GM18873 (cell line): ENCODE results near the gene DOCK9.
"Not testable (repeated sequence)": the region's sequence is repeated elsewhere in the genome, so short reads cannot be mapped to it uniquely, and the experiment has no call there.

ENCODE experiments used
- ATAC-seq: cut with Tn5 transposase; IDR thresholded peaks from one replicate; pipeline ENCODE4 v1.9.1; 2021; ENCODE audit warnings: mild to moderate bottlenecking, moderate library complexity, moderate number of reproducible peaks; ENCODE audit not compliant: unreplicated experiment, low FRiP score

DOCK9 gene

GRCh38 chr13:98922306-98922705 is 55.6 kb downstream of the DOCK9 start:
- no peak for ATAC-seq

DNA sequence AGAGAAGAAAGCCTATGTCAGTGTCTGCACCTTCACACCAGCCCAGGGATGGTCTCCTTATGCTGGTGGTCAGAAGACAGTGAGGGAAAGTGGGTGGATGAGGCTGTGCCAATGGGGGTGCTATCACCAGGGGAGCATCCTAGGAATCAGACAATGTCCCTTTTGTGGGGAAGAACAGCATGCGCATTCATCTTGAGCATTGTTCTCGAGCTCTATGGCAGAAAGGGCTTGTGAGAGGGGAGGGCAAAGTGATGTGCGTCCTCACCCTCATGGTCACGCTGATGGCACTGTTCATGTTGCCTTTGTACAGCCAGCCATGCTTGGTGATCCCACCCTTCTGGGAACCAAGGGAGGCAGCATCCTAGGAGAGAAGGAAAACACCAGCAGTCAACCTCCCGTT is 56.1 kb downstream of the DOCK9 start:
- no peak for ATAC-seq

DNA sequence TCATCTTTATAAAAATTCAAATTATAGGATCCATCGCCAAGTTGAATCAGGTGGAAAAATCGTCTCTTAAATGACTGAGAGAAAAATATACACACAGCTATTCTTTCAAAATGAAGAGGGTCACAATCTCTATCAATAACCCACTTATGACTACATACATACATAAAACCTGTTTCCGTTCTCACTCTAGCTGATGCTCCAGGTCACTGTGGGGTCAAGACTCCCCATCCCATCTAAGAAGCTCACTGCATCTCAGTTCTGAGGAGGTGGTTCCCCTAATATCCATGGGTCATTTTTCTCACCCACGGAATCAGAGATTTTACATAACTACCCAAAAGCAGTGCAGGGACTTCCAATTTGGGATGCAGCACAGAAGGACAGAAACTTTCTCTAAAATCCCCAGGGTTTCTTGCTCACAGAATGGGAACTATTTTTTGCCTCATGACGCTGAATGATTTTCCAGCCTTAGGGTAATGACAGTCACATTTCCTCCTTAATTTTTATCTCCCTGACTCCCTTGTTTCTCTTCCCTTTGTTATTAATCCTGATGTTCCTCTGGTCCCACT is 56.8 kb downstream of the DOCK9 start:
- ATAC-seq = no peak

GRCh38 chr13:98919566-98919965 is 58.3 kb downstream of the DOCK9 start:
- no peak for ATAC-seq

GRCh38 chr13:98918771-98919170 is 59.1 kb downstream of the DOCK9 start:
- ATAC-seq = no peak

- no peak for ATAC-seq
Observed at GRCh38 chr13:98917116-98917515, 60.7 kb downstream of the DOCK9 start.

DNA sequence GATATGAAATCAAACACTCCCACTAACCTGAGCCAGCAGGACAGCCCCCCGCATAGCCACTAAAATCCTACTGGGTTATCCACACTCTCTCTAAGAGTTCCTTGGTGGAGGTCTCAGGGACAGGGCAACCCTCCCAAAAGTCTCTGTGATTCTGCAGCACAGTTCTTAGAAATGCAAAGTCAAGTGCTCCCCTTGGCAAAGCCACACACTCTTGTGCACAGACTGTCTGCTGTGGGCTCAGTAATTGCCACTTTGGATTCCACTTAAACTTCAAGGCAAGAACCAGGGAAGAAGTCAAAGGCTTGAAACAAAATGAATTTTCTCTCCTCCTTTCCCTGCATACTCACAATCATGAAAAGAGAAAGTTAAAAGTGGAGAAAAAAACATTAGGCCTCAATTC is 61.5 kb downstream of the DOCK9 start:
- ATAC-seq = no peak

- ATAC-seq = no peak
Observed at GRCh38 chr13:98915981-98916380, 61.9 kb downstream of the DOCK9 start.

DNA sequence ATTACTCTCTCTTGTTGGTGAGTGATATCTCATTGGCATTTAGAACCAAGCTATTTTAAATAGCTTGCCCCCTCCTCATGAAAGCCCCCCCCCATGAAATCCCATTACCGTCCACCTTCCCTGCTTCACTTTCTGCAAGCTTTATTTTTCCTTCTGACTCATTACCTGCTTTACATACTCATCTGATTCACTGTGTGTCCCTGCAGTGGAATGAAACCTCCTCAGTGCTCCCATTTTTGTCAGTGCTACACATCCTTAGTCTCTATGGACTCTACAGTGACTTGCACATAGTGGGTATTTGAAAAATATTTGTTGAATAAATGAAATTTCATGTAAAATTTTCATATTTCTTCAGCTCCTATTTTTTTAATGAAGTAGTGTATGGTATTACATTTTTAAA is 62.3 kb downstream of the DOCK9 start:
- ATAC-seq = no peak

- no peak for ATAC-seq
Observed at GRCh38 chr13:98913741-98914140, 64.1 kb downstream of the DOCK9 start.

DNA sequence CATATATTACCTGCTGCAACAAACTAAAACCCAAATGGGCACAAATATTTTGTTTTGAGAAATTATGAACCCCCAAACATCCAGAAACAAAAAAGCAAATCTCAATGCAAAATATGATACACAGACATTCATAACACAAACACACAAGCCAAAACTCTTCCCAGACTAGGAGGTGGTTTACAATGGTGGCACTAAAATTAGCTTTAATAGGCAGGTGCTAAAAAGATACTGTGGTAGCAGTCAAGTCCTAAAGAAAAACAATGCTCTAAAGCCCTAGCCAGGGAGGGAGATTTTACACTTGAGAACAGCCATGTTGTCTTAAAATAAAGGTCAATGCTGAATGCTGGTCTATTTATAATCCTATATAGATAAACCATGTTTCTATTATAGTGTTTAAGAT is 65.0 kb downstream of the DOCK9 start:
- no peak for ATAC-seq

DNA sequence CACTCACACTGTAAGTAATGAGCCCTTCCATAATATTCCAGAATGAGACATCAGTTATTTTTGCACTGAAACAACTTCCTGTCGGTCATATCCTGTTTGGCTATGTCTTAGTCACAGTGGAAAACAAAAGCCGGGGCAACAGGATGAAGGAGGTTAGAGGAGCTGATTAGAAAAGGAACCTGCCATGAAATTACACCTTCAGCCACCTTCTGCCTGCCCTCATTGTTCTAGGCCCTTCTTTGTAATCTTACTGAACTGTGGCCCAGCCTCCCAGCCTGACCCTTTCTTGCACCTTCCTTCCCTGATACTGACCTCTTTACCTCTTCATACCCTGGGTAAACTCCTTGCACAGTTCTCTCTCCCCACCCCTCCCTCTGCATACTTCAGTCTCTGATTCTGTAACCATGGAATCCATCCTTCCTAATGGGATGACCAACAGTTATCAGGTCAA is 67.3 kb downstream of the DOCK9 start:
- no peak for ATAC-seq

GRCh38 chr13:98909016-98909415 is 68.8 kb downstream of the DOCK9 start:
- no peak for ATAC-seq

DNA sequence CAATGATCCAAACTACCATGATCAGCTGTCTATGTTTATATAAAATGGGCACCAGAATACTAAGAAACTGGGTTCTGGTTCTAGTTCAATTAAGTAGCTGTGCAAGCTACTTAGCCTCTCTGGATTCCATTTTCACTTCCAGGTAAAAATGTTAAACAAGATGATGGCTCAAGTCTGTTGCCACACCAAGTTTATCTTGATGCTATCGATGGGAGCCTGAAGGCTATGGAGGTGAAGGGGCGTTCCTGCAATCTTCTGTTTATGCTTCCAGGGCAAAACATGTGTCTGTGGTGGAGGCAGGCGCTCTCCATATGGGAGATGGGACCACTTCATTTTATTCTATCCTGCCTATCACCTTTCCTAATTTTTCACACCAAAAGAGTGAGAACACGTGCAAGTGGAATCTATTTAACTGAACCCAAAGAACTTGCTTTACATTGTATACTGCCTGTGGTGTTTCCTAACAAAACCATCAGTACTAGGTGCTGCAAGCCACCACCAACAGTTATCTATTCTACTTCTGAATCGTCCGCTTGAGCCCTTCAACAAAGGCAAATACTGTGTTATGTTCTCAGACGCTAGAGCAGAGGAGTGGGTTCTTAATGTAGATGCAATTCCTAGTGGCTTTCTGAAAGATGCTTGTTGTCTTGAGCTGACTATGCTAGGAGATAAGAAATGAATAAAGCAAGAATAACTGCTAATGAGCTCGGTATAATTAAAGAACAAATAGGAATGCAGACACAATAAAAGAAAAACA is 70.9 kb downstream of the DOCK9 start:
- no peak for ATAC-seq

DNA sequence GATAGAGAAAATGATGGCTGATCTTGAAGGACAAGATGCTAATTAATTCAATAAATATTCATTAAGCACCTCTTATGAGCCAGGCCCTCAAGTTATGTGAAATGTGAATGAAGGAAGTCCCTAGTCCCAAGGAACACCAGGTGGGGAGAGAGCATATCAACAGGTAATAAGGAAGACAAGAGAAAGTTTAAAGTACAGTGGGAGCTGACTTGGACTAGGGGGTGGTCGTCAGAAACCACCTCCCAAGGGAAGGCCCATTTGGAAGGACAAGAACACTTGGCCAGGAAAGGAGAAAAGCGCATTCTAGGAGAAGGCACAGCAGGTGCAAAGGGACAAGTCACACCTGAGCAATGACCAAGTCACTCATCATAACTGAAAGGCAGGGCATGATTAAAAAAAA is 72.7 kb downstream of the DOCK9 start:
- no peak for ATAC-seq

GRCh38 chr13:98900442-98900841 is 77.4 kb downstream of the DOCK9 start:
- ATAC-seq = no peak

- ATAC-seq = no peak
Observed at GRCh38 chr13:98897706-98898105, 80.2 kb downstream of the DOCK9 start.

DNA sequence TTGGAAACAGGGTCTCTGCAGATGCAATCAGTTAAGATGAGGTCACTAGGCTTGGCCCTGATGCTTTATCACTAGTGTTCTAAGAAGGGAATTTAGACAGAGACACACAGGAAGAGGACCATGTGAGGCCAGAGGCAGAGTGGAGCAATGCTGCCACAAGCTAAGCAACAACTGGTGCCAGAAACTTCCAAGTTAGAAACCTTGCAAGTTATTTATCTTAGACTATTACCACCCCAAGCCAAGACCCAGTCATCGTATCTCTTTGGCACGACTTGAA is 81.1 kb downstream of the DOCK9 start:
- no peak for ATAC-seq

DNA sequence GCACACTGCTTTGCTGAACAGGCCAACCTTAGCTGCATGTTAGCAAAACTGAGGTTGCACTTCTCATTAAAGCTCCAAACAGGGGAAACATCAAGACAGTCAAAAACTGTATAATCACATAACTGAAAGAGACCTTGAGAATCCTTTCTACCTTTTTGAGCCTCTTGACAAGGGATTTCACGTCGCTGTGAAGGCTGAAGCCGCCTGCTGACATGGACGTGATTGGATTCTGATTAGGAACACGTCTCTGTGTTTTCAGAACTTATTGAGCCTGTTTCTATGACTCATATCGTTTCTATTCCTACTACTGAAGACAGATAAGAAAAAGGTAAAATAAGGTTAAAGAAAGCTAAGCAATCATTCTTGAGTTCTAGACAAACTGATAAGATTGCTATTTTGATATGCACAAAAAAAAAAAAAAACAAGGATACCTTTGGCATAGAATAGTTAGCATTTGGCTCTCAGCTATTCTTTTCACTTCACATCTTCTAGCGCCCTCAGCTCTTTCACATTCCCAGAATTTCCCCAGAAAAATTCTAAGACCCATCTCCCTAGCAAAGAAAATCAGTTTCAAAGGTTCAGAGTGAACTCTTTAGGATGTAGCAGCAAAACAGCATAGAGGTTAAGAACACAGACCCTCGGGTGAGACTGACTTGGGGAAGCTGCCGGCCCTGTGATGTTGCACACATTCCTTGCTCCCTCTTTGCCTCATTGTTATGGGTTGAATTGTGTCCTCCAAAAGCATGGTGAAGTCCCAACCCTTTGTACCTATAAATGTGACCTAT is 81.6 kb downstream of the DOCK9 start:
- no peak for ATAC-seq

DNA sequence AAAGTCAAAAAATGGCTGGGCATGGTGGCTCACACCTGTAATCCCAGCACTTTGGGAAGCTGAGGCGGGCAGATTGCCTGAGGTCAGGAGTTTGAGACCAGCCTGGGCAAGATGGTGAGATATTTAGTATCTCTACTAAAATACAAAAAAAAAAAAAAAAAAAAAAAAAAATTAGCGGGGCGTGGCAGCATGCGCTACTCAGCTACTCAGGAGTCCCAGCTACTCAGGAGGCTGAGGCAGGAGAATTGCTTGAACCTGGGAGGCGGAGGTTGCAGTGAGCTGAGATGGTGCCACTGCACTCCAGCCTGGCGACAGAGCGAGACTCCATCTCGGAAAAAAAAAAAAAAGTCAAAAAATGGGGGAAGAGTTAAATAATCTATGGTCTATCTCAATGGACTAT is 83.0 kb downstream of the DOCK9 start:
- not testable (repeated sequence) for ATAC-seq

DNA sequence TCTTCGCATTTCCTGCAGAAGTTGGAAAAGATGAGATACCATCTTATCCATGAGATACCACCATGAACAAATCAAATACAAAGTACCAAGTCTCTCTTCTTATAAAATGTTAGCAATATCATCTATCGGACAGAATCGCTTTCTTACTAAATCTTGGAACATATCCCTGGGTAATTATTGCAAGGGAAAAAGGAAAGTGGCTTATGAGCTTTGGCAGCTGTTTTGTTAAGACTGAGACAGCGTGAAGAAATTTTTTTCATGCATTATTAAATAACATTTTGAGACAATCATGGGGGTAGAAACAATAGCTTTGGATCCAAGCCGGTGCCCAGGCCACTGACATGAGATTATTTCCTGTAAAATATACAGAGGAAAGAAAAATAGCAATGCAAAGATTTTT is 84.5 kb downstream of the DOCK9 start:
- ATAC-seq = no peak

DNA sequence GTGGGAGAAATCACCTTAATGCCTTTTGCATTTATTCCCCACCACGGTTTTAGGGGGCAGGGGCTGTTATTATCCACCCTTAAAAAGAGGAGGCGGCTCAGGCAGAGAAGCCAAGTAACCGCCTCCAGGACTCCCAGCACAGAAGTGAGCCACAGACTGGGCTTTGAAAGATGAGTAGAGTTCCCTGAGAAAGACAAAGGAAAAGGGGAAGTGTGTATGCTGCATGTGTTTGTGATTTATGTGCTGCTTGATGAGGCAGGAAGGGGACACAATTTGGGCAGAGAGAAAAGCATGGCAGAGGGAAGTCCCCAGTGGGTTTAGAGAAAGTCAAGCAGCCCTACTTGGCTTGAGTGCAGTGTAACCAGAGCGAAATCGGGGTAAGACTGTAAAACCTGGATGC is 85.0 kb downstream of the DOCK9 start:
- ATAC-seq = no peak
